ENCODE results near the gene HDAC11. TPM values are rescaled to one million over a fixed set of nuclear protein-coding genes. Genes with fewer than 3 reads are reported as not detected.

Gene HDAC11
- total RNA-seq, 1 experiment from 2014 or later = 7.0 TPM

DNA sequence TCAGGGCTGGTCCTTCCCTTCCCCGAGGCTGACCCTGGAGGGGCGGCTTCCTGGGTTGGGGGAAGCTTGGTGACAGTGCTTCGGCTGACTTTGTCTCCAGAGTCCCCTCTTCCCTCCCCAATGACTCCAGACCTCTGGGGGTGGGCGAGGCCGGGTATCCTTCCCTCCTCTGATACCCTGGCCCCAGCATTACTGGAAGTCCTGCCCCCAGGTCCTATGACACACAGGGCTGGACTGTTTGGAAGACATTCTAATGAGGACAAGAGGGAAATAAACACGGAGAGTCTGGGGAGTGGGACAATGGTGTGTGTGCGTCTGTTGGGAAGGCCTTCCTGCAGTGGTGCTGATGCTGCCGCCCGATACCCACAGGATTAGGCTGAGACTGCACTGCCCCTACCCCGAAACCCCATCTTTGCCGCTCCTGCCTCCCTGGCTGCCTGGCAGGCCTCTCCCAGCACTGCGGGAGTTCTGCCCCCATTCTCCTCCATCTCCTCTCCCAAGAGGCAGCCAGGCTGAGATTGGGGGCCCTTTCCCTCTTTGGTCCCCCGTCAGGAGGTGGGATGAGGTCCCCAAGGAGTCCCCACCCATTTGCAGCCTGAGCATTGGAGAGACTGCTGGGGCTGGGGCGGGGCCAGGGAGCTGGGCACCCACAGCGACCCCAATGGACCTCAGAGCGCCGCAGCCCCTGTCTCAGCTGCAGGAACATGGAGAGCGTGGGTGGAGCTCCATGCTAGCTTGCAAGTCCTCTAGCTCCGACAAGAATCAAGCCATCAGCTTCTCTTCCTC is 39.1 kb downstream of the HDAC11 start:
- H3K4ac ChIP-seq (ENCODE audit: low read depth, low read length) = no peak overlapping the region
- H3K27ac Mint-ChIP-seq = no peak overlapping the region
- no peak overlapping the region for H2BK120ac ChIP-seq (ENCODE audit: low read depth, low read length, poor library complexity, severe bottlenecking)
- no peak overlapping the region for H3K27ac ChIP-seq (ENCODE audit: insufficient read length, low read depth, low read length)
- H3K4me1 ChIP-seq (ENCODE audit: insufficient read depth, low read length) = no peaks in the 10 kb centered on the region
- H3K9ac ChIP-seq (ENCODE audit: extremely low read depth, insufficient read length, low read length) = no peak overlapping the region
- H4K20me1 ChIP-seq (ENCODE audit: control insufficient read depth, insufficient read depth, insufficient read length) = no peaks in the 10 kb centered on the region
- no peak overlapping the region for H2BK12ac ChIP-seq (ENCODE audit: insufficient read length, low read depth, low read length)
- no peak overlapping the region for H3K23ac ChIP-seq (ENCODE audit: insufficient read length, low read depth, low read length)
- H3T11ph ChIP-seq (ENCODE audit: low read length) = no peak overlapping the region
- no peaks in the 10 kb centered on the region for H3K27me3 ChIP-seq (ENCODE audit: insufficient read depth, low read length)
- H2BK20ac ChIP-seq (ENCODE audit: low read depth, low read length, poor library complexity, severe bottlenecking) = no peak overlapping the region
- no peak overlapping the region for H3K56ac ChIP-seq (ENCODE audit: insufficient read length, low read depth, low read length)
- TF ChIP-seq, protein P1, sequence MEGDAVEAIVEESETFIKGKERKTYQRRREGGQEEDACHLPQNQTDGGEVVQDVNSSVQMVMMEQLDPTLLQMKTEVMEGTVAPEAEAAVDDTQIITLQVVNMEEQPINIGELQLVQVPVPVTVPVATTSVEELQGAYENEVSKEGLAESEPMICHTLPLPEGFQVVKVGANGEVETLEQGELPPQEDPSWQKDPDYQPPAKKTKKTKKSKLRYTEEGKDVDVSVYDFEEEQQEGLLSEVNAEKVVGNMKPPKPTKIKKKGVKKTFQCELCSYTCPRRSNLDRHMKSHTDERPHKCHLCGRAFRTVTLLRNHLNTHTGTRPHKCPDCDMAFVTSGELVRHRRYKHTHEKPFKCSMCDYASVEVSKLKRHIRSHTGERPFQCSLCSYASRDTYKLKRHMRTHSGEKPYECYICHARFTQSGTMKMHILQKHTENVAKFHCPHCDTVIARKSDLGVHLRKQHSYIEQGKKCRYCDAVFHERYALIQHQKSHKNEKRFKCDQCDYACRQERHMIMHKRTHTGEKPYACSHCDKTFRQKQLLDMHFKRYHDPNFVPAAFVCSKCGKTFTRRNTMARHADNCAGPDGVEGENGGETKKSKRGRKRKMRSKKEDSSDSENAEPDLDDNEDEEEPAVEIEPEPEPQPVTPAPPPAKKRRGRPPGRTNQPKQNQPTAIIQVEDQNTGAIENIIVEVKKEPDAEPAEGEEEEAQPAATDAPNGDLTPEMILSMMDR (conservative IDR thresholded peaks at IDR 0.05) = 0 out of 3 replicates have a peak, but pooled peaks have one; percentile 25
- H3K4me1 Mint-ChIP-seq = peaks cover 0 to 8% of the 10 kb centered on the region in 2 experiments; a peak in 1 of 4 replicates
- no peak overlapping the region for H2BK15ac ChIP-seq (ENCODE audit: low read depth, low read length)
- no peak overlapping the region for H2BK5ac ChIP-seq (ENCODE audit: insufficient read length, low read length)
- no peak overlapping the region for H4K91ac ChIP-seq (ENCODE audit: insufficient read length, low read depth, low read length)
- no peaks in the 10 kb centered on the region for H3K23me2 ChIP-seq (ENCODE audit: insufficient read length, low read depth, low read length, poor library complexity, severe bottlenecking)
- H3K9me3 Mint-ChIP-seq = peaks cover 6 to 15% of the 10 kb centered on the region in 2 experiments
- H3K36me3 Mint-ChIP-seq (ENCODE audit: insufficient read depth in 1 of 3, low read depth in 3 of 3) = peaks cover 0 to 2% (median 0%) of the 10 kb centered on the region in 3 experiments; a peak in 5 of 7 replicates
- DNase-seq = peak; percentile 63
- WGBS (ENCODE audit: extremely low coverage, insufficient read length, low lambda C conversion rate) = no CpG with 5 or more reads among the region's 19 CpGs
- H3K18ac ChIP-seq (ENCODE audit: insufficient read length, low read depth, low read length) = no peak overlapping the region
- no peaks in the 10 kb centered on the region for H3K79me1 ChIP-seq (ENCODE audit: insufficient read depth, low read depth, low read length, poor library complexity, severe bottlenecking)
- no peak overlapping the region for H3K14ac ChIP-seq (ENCODE audit: insufficient read depth, low read length)
- H2AFZ ChIP-seq (ENCODE audit: low read length) = no peak overlapping the region
- no peak overlapping the region for H2AK5ac ChIP-seq (ENCODE audit: insufficient read length, low read length)
- H4K8ac ChIP-seq (replicated peaks; ENCODE audit: insufficient read length, low read depth, low read length) = no peak overlapping the region
- no peak overlapping the region for H3K4me2 ChIP-seq (ENCODE audit: insufficient read depth, insufficient read length, low read length)
- no peaks in the 10 kb centered on the region for H3K79me2 ChIP-seq (ENCODE audit: insufficient read depth, low read length)
- H3K9me3 ChIP-seq (ENCODE audit: control insufficient read depth, low read depth, low read length) = no peaks in the 10 kb centered on the region
- H3K4me3 Mint-ChIP-seq = no peak overlapping the region
- H4K5ac ChIP-seq (ENCODE audit: insufficient read length, low read depth, low read length) = no peak overlapping the region
- H3K27me3 Mint-ChIP-seq (ENCODE audit: low read depth) = peaks cover 3% of the 10 kb centered on the region; the same call in 1 of the 2 replicates

Data from H9 (cell line).